Measurements from ENCODE around the gene BNIP1. TPM values are rescaled to one million over a fixed set of nuclear protein-coding genes. Genes with fewer than 3 reads are reported as not detected.
A peak's percentile ranks its signal among the peaks of the same experiment; 100 is the strongest.
"Not testable (repeated sequence)": the region's sequence is repeated elsewhere in the genome, so short reads cannot be mapped to it uniquely, and the experiment has no call there.

The BNIP1 gene
- total and polyA plus RNA-seq, 2 donors (not counting 3 experiments of a cell fraction or from before 2014, with no cell fraction given) = 19.7 to 22.6 TPM

GRCh38 chr5:173123416-173123815 lies 20.9 kb upstream of the BNIP1 start:
- Histone ChIP-seq H3K36me3 (ENCODE audit: control insufficient read depth in 2 of 2, extremely low read depth in 1 of 2, insufficient read depth in 2 of 2, low read length in 2 of 2) (peaks cover 0 to 5% of the 10 kb centered on the region in 2 experiments), H3K4me3 (replicated peaks in 1 of 3; ENCODE audit: insufficient read depth in 1 of 3, low read depth in 1 of 3, low read length in 3 of 3) (no peak overlapping the region), H3K9ac (replicated peaks; ENCODE audit: extremely low read depth, insufficient read depth, low read length) (no peak overlapping the region), H3K4me1 (ENCODE audit: control insufficient read depth, extremely low read depth, insufficient read depth, low read length) (no peaks in the 10 kb centered on the region), H3K9me1 (replicated peaks; ENCODE audit: control insufficient read depth, extremely low read depth, insufficient read depth, low read length) (no peaks in the 10 kb centered on the region), H3K27ac (ENCODE audit: insufficient read depth, low read depth, low read length) (no peak overlapping the region), H4K20me1 (replicated peaks; ENCODE audit: control insufficient read depth, extremely low read depth, insufficient read depth, low read length) (no peaks in the 10 kb centered on the region), H3K9me3 (replicated peaks; ENCODE audit: control insufficient read depth, insufficient read depth, low read length) (no peaks in the 10 kb centered on the region), H2AFZ (ENCODE audit: low read depth, low read length) (no peak overlapping the region), H3K79me2 (ENCODE audit: control insufficient read depth, insufficient read depth, low read length) (no peaks in the 10 kb centered on the region), H3K27me3 (ENCODE audit: control insufficient read depth in 2 of 2, insufficient read depth in 2 of 2, low read length in 2 of 2) (no peaks in the 10 kb centered on the region), H3K4me2 (ENCODE audit: insufficient read depth, low read length) (no peak overlapping the region)
- DNase-seq (ENCODE audit: low read depth, low spot score) = no peak
- ChIA-PET POLR2A (no interaction called here), CTCF (interaction anchor here (1.1 to 1.7 kb wide), 3 partner anchors 10 to 140 kb away, joined by 3 to 5 read pairs (median 3); partner anchors contain the start of gene ATP6V0E1)
- BruUV-seq (replicated peaks) = no TSS peak
- dilution Hi-C loops (cut with MboI; ENCODE audit: extremely low pct_ligation_motif_present, low sequenced_read_pairs) = no loop called here
- intact Hi-C loops (cut with micrococcal nuclease) = no loop called here
- TF ChIP-seq MYC (IDR thresholded peaks at IDR 0.05; ENCODE audit: low read depth, low read length) = no peak
- FAIRE-seq = peak; percentile 4

GRCh38 chr5:173132166-173132565 lies 12.2 kb upstream of the BNIP1 start:
- intact Hi-C loops (cut with micrococcal nuclease); H3K9ac ChIP-seq (replicated peaks; ENCODE audit: extremely low read depth, insufficient read depth, low read length); H3K9me1 ChIP-seq (replicated peaks; ENCODE audit: control insufficient read depth, extremely low read depth, insufficient read depth, low read length); H4K20me1 ChIP-seq (replicated peaks; ENCODE audit: control insufficient read depth, extremely low read depth, insufficient read depth, low read length); DNase-seq (ENCODE audit: low read depth, low spot score); H3K27me3 ChIP-seq (ENCODE audit: control insufficient read depth in 2 of 2, insufficient read depth in 2 of 2, low read length in 2 of 2); BruUV-seq (replicated peaks); FAIRE-seq; dilution Hi-C loops (cut with MboI; ENCODE audit: extremely low pct_ligation_motif_present, low sequenced_read_pairs); H2AFZ ChIP-seq (ENCODE audit: low read depth, low read length); H3K79me2 ChIP-seq (ENCODE audit: control insufficient read depth, insufficient read depth, low read length); H3K4me1 ChIP-seq (ENCODE audit: control insufficient read depth, extremely low read depth, insufficient read depth, low read length); H3K9me3 ChIP-seq (replicated peaks; ENCODE audit: control insufficient read depth, insufficient read depth, low read length); H3K27ac ChIP-seq (ENCODE audit: insufficient read depth, low read depth, low read length); H3K36me3 ChIP-seq (ENCODE audit: control insufficient read depth in 2 of 2, extremely low read depth in 1 of 2, insufficient read depth in 2 of 2, low read length in 2 of 2); POLR2A ChIA-PET; H3K4me3 ChIP-seq (replicated peaks in 1 of 3; ENCODE audit: insufficient read depth in 1 of 3, low read depth in 1 of 3, low read length in 3 of 3); H3K4me2 ChIP-seq (ENCODE audit: insufficient read depth, low read length): not testable (repeated sequence)
- CTCF ChIA-PET = interaction anchor here (1.2 kb wide), 1 partner anchor 148 kb away, joined by 3 read pairs; the partner anchor contains the start of gene ATP6V0E1

All from endothelial cell of umbilical vein (primary cell).